Posterior cingulate gyrus (tissue), 11 donors: ENCODE measurements around the gene PRPF6.

ENCODE experiments used
- DNase-seq, 10 donors: peaks; one replicate each; pipeline versions ENCODE4 v3.0.0 to v3.0.0-alpha.2; 2020 to 2021; ENCODE audit warnings: mixed read lengths in 3 of 10
- intact Hi-C: fragments of 100-400 bp; cut with DNase I; formaldehyde crosslinking; loops from one replicate; pipeline ENCODE4 v1.15.1; 2023

The PRPF6 gene

GRCh38 chr20:64030371-64031134 lies 49.6 kb downstream of the PRPF6 start:
- intact Hi-C loops = no loop called here
- no peak for DNase-seq

- intact Hi-C loops = no loop called here
- DNase-seq = peak in 1 of 10 donors; percentile 67
Observed at GRCh38 chr20:64031822-64032314, 50.9 kb downstream of the PRPF6 start.

GRCh38 chr20:64032706-64033624 lies 52.0 kb downstream of the PRPF6 start:
- peak in 1 of 10 donors; percentile 68 for DNase-seq
- intact Hi-C loops = no loop called here

GRCh38 chr20:64033981-64034493 lies 53.1 kb downstream of the PRPF6 start:
- DNase-seq = no peak

GRCh38 chr20:64035066-64035932 lies 54.4 kb downstream of the PRPF6 start:
- no peak for DNase-seq
- intact Hi-C loops = no loop called here

More at GRCh38 chr20:64033981-64034493, 53.1 kb downstream of the PRPF6 start:
- intact Hi-C loops = no loop called here

- DNase-seq = no peak
- intact Hi-C loops = no loop called here
Observed at GRCh38 chr20:64035933-64036345, 55.0 kb downstream of the PRPF6 start, which contains the start of gene C20orf204. C20orf204 (plus strand) TSS chr20:64036182; CDS start chr20:64036324, 142 bp downstream.

- intact Hi-C loops = no loop called here
- no peak for DNase-seq
Observed at GRCh38 chr20:64036346-64037198, 55.6 kb downstream of the PRPF6 start.

GRCh38 chr20:64037199-64037497 lies 56.2 kb downstream of the PRPF6 start:
- DNase-seq = no peak
- intact Hi-C loops = no loop called here

- no peak for DNase-seq
- intact Hi-C loops = no loop called here
Observed at GRCh38 chr20:64037498-64038213, 56.7 kb downstream of the PRPF6 start.

GRCh38 chr20:64038224-64038564 lies 57.3 kb downstream of the PRPF6 start:
- intact Hi-C loops = no loop called here

GRCh38 chr20:64038565-64039292 lies 57.8 kb downstream of the PRPF6 start:
- peak in 6 of 10 donors; percentile 28 to 92 (median 46) for DNase-seq
- intact Hi-C loops = no loop called here

More at GRCh38 chr20:64038224-64038564, 57.3 kb downstream of the PRPF6 start:
- DNase-seq = no peak

- no peak for DNase-seq
- intact Hi-C loops = no loop called here
Observed at GRCh38 chr20:64039293-64040160, 58.6 kb downstream of the PRPF6 start.

- DNase-seq = no peak
- intact Hi-C loops = no loop called here
Observed at GRCh38 chr20:64040231-64041039, 59.5 kb downstream of the PRPF6 start.

GRCh38 chr20:64041040-64041780 lies 60.3 kb downstream of the PRPF6 start:
- intact Hi-C loops = no loop called here
- DNase-seq = no peak

GRCh38 chr20:64041781-64042053 lies 60.8 kb downstream of the PRPF6 start:
- no peak for DNase-seq
- intact Hi-C loops = no loop called here
